Measurements from ENCODE around the gene USP46.

- TF ChIP-seq CTCF (IDR thresholded peaks at IDR 0.05) (no peak), POLR2A (IDR thresholded peaks at IDR 0.05) (no peak)
These were observed 15.9 kb downstream of the USP46 start for GRCh38 chr4:52643190-52643589.
